Lower lobe of right lung (tissue), 2 donors: Measurements from ENCODE around the gene NME4. TPM values are rescaled to one million over a fixed set of nuclear protein-coding genes. Genes with fewer than 3 reads are reported as not detected.
"Not testable (repeated sequence)": the region's sequence is repeated elsewhere in the genome, so short reads cannot be mapped to it uniquely, and the experiment has no call there.

Experiments
- ATAC-seq, 2 donors: fragments of 200-7000 bp; cut with Tn5 transposase; one replicate each; pipeline ENCODE4 v1.9.1; 2020 to 2022; ENCODE audit warnings: mild to moderate bottlenecking in 2 of 2, moderate library complexity in 2 of 2
- DNase-seq: peaks from one replicate; pipeline ENCODE4 v3.0.0-alpha.2; 2020
- H3K27ac ChIP-seq: fragments of 200-600 bp; one replicate; pipeline ENCODE4 v1.8.0; 2022
- H3K27me3 ChIP-seq: fragments of 200-600 bp; one replicate; pipeline ENCODE4 v1.8.0; 2022; ENCODE audit warnings: low read depth
- H3K36me3 ChIP-seq: fragments of 200-600 bp; one replicate; pipeline ENCODE4 v1.8.0; 2022; ENCODE audit warnings: mild to moderate bottlenecking
- H3K4me1 ChIP-seq: fragments of 200-600 bp; one replicate; pipeline ENCODE4 v1.8.0; 2022
- H3K4me3 ChIP-seq: fragments of 200-600 bp; one replicate; pipeline ENCODE4 v1.8.0; 2022; ENCODE audit warnings: mild to moderate bottlenecking
- H3K9me3 ChIP-seq: fragments of 200-600 bp; one replicate; pipeline ENCODE4 v1.8.0; 2022
- intact Hi-C: fragments of 100-400 bp; cut with DNase I; formaldehyde crosslinking; loops from one replicate; pipeline ENCODE4 v1.11.0; 2022
- long read RNA-seq: library from polyadenylated mRNA; unstranded; transcript quantifications from one replicate; pipeline ENCODE4 v2.0.0, GENCODE V29; 2021
- total RNA-seq: library from RNA; stranded (reverse); fragmentation: NEBNext Ultra II Directional; extraction: Animal tissue kit (Norgen Biotek cat#: 25700); gene quantifications from one replicate; pipeline ENCODE4 v1.2.1, GENCODE V29; 2021
- TF ChIP-seq, protein P1 (sequence below): fragments of 200-600 bp; IDR thresholded peaks from one replicate; pipeline ENCODE4 v1.8.0; 2022; ENCODE audit warnings: antibody characterized with exemption, mild to moderate bottlenecking
- donor health status: DM: no; HTN: yes; CAD: no; lungs with severe emphysema.

NME4 gene
- total RNA-seq, result 42.3 TPM
- long read RNA-seq, transcript NME4-201 (5 exons, 995 nt), result major isoform, 19 of 29 reads
- long read RNA-seq, partial matches to known transcripts, result 4 of 29 reads
- long read RNA-seq, other reads (novel, unspliced or antisense), result 4 of 29 reads

DNA sequence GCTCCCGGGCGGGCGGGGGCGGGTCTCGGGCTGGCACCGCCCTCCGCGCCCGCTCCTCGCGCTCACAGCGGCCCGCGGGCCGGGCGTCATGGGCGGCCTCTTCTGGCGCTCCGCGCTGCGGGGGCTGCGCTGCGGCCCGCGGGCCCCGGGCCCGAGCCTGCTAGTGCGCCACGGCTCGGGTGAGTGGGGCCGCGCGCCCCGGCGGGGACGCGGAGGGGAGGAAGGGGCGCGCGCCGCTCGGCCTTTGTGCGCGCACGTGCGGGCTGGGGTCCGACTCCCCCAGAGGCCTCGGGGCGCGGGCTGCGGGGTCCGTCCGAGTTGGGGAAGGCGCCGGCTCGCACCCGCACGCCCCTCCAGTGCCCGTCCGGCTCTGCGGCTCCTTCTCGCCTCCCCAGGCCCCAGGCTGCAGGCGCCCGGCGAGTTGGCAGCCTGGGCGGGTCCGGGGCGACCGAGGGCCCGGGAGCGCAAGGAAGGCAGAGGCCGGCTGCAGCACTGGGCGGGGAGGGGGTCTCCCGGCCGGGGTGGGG is at the start of gene NME4:
NME4 (plus strand) TSS at position 65 of the 527 bp plus-strand sequence; CDS start at position 89, 24 bp downstream.
- peaks cover 4% of the 10 kb centered on the region for H3K36me3 ChIP-seq
- ATAC-seq, result no peak
- no peak for DNase-seq
- no peaks in the 10 kb centered on the region for H3K27me3 ChIP-seq
- peak within 1 kb of the TSS; percentile 67 for H3K27ac ChIP-seq
- peaks cover 22% of the 10 kb centered on the region for H3K4me1 ChIP-seq
- TF ChIP-seq, protein P1, sequence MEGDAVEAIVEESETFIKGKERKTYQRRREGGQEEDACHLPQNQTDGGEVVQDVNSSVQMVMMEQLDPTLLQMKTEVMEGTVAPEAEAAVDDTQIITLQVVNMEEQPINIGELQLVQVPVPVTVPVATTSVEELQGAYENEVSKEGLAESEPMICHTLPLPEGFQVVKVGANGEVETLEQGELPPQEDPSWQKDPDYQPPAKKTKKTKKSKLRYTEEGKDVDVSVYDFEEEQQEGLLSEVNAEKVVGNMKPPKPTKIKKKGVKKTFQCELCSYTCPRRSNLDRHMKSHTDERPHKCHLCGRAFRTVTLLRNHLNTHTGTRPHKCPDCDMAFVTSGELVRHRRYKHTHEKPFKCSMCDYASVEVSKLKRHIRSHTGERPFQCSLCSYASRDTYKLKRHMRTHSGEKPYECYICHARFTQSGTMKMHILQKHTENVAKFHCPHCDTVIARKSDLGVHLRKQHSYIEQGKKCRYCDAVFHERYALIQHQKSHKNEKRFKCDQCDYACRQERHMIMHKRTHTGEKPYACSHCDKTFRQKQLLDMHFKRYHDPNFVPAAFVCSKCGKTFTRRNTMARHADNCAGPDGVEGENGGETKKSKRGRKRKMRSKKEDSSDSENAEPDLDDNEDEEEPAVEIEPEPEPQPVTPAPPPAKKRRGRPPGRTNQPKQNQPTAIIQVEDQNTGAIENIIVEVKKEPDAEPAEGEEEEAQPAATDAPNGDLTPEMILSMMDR, result no peak
- H3K4me3 ChIP-seq, result peak within 1 kb of the TSS; percentile 55
- H3K9me3 ChIP-seq, result no peaks in the 10 kb centered on the region
- intact Hi-C loops, result no loop called here

DNA sequence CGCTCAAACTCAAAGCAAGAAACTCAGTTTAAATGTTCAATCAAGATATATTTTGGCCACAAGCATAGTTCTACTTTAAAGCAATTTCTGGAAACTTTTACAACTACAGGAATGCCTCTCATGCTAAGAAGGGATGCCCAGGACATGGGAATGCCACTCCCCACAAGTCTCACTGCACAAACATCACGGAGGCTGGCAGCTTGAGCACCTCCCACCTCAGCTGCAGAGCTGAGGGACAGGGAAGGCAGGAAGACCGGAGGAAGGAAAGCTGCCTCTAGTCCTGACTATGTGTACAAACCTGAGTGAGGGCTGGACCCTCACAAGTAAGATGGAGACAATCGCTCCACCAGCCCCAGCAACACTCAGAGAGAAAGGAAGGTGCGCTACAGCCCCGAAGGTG is 49.8 kb upstream of the NME4 start:
- H3K9me3 ChIP-seq, result no peaks in the 10 kb centered on the region
- ATAC-seq (no peak), DNase-seq (no peak)
- H3K27me3 ChIP-seq, result no peaks in the 10 kb centered on the region
- intact Hi-C loops, result no loop called here
- TF ChIP-seq, protein P1, result no peak
- no peak overlapping the region for H3K4me3 ChIP-seq
- H3K4me1 ChIP-seq, result peaks cover 19% of the 10 kb centered on the region
- peaks cover 33% of the 10 kb centered on the region for H3K36me3 ChIP-seq
- H3K27ac ChIP-seq, result no peak overlapping the region

DNA sequence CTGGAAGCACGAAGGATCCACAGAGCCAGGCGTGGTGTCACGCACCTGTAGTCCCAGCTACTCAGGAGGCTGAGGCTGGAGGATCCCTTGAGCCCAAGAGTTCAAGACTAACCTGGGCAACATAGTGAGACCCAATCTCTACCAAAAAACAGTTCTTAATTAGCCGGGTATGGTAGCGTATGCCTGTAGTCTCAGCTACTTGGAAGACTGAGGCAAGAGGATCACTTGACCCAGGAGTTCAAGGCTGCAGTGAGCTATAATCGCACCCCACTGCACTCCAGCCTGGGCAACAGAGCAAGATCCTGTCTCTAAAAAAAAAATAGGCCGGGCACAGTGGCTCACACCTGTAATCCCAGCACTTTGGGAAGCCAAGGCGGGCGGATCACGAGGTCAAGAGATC is 48.5 kb upstream of the NME4 start:
- DNase-seq, H3K9me3 ChIP-seq, H3K27ac ChIP-seq, H3K4me3 ChIP-seq, H3K27me3 ChIP-seq, ATAC-seq, intact Hi-C loops: not testable (repeated sequence)
- Histone ChIP-seq H3K36me3 (peaks cover 25% of the 10 kb centered on the region), H3K4me1 (peaks cover 24% of the 10 kb centered on the region)

DNA sequence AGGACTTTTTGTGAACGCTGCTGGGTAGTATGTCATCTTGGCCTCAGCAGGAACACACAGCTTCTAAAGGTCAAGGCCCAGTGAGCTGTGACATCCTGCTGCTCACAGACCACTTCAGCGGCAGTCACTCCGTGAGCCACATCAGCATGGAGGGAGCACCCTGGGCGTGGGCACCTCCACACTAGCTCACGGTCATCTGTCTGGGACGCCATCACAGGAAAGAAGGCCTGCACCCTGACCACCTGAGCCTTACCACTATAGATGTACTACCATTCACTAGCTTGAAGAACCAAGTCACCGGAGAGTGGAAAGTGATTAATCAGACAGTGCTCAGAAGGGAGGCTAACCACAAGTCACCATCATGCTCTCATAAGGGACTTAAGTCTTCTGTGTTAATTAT is 47.8 kb upstream of the NME4 start:
- TF ChIP-seq, protein P1, result no peak
- Histone ChIP-seq H3K9me3 (no peaks in the 10 kb centered on the region), H3K36me3 (peaks cover 25% of the 10 kb centered on the region), H3K27ac (no peak overlapping the region), H3K4me3 (no peak overlapping the region), H3K27me3 (no peaks in the 10 kb centered on the region), H3K4me1 (peaks cover 26% of the 10 kb centered on the region)
- DNase-seq (no peak), ATAC-seq (no peak)
- intact Hi-C loops, result no loop called here

DNA sequence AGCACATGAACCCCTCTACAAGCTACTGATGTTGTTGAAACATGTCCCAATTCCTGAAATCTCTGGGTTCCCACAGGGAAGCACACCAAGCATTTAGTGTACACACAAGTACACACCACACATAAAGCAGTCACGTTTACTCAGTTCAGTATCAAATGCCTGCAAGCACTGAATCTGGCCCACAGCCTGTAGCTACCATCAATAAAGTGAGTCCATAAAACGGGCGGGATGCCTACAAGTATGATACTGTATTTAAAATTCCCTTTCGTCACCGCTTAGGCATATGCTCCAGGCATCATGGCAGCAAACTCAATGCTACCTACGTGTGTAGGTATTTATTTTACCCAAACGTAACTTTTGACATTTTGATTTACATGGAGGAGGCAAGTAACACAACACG is 46.8 kb upstream of the NME4 start:
- ATAC-seq (no peak), DNase-seq (no peak)
- intact Hi-C loops, result no loop called here
- Histone ChIP-seq H3K36me3 (peaks cover 20% of the 10 kb centered on the region), H3K27ac (no peak overlapping the region), H3K27me3 (no peaks in the 10 kb centered on the region), H3K4me3 (no peak overlapping the region), H3K4me1 (peaks cover 26% of the 10 kb centered on the region), H3K9me3 (no peaks in the 10 kb centered on the region)
- TF ChIP-seq, protein P1, result no peak

DNA sequence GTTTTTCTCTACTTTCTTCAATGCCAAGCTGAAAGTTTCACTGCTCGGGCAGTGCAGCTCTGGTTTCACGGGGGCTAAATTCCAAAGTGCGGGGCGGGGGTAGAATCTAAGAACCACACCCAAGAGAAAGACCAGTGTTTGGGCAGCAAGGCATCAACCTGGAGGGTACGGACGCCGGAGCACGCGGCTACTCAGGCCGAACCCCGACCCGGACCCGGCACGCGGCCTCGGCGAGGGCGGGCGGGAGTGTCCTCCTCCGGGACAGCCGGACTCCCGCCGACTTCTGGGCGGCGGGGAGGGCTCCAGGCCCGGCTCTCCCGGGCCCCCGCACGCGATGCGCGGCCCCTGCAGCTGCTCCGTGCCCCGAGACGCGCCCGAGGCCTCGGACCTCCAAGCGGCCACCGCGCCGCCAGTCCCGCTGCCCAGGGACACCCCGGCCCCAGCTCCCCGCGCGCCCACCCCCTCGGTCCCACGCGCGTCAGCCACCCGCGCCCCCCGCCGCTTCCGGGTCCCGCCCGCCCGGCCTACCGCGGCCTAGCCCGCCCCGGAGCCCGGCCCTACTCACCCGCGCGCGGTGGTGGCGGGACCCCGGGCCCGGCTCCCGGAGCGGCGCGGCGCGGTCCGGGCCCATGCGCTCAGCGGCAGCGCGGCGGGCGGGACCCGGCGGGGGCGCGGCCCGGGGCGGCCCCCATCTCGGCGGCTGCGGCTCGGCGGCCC is 45.0 kb upstream of the NME4 start:
- ATAC-seq, result no peak
- H3K4me1 ChIP-seq, result peaks cover 26% of the 10 kb centered on the region
- H3K36me3 ChIP-seq, result peaks cover 3% of the 10 kb centered on the region
- TF ChIP-seq, protein P1, result no peak
- peak; percentile 65 for DNase-seq
- H3K27ac ChIP-seq, result peak overlapping the region; percentile 81
- H3K27me3 ChIP-seq, result no peaks in the 10 kb centered on the region
- peak overlapping the region; percentile 78 for H3K4me3 ChIP-seq
- intact Hi-C loops, result no loop called here
- H3K9me3 ChIP-seq, result no peaks in the 10 kb centered on the region
